ENCODE results near the gene TMEM26.
"Not testable (repeated sequence)": the region's sequence is repeated elsewhere in the genome, so short reads cannot be mapped to it uniquely, and the experiment has no call there.

TMEM26 gene

GRCh38 chr10:61400524-61400923, 52.7 kb downstream of the TMEM26 start:
- DNase-seq (ENCODE audit: low read depth, low spot score): no peak

GRCh38 chr10:61399406-61399805, 53.8 kb downstream of the TMEM26 start:
- DNase-seq (ENCODE audit: low read depth, low spot score): no peak

- no peak for DNase-seq (ENCODE audit: low read depth, low spot score)
Measured at GRCh38 chr10:61398366-61399129, 54.6 kb downstream of the TMEM26 start.

- no peak for DNase-seq (ENCODE audit: low read depth, low spot score)
Measured at GRCh38 chr10:61397175-61397986, 55.8 kb downstream of the TMEM26 start.

GRCh38 chr10:61391281-61391680, 61.9 kb downstream of the TMEM26 start:
- DNase-seq (ENCODE audit: low read depth, low spot score): no peak

- DNase-seq (ENCODE audit: low read depth, low spot score): no peak
Measured at GRCh38 chr10:61390851-61391250, 62.3 kb downstream of the TMEM26 start.

- DNase-seq (ENCODE audit: low read depth, low spot score): no peak
Measured at GRCh38 chr10:61389887-61390286, 63.3 kb downstream of the TMEM26 start.

GRCh38 chr10:61388986-61389385, 64.2 kb downstream of the TMEM26 start:
- DNase-seq (ENCODE audit: low read depth, low spot score): not testable (repeated sequence)

GRCh38 chr10:61385231-61386001, 67.8 kb downstream of the TMEM26 start:
- DNase-seq (ENCODE audit: low read depth, low spot score): no peak

GRCh38 chr10:61381153-61381552, 72.0 kb downstream of the TMEM26 start:
- not testable (repeated sequence) for DNase-seq (ENCODE audit: low read depth, low spot score)

GRCh38 chr10:61378865-61379264, 74.3 kb downstream of the TMEM26 start:
- no peak for DNase-seq (ENCODE audit: low read depth, low spot score)

GRCh38 chr10:61376908-61377368, 76.2 kb downstream of the TMEM26 start:
- DNase-seq (ENCODE audit: low read depth, low spot score): no peak

- no peak for DNase-seq (ENCODE audit: low read depth, low spot score)
Measured at GRCh38 chr10:61376377-61376776, 76.8 kb downstream of the TMEM26 start.

- DNase-seq (ENCODE audit: low read depth, low spot score): no peak
Measured at GRCh38 chr10:61366365-61366764, 86.8 kb downstream of the TMEM26 start.

GRCh38 chr10:61364619-61365018, 88.6 kb downstream of the TMEM26 start:
- no peak for DNase-seq (ENCODE audit: low read depth, low spot score)

- DNase-seq (ENCODE audit: low read depth, low spot score): no peak
Measured at GRCh38 chr10:61363006-61363405, 90.2 kb downstream of the TMEM26 start.

GRCh38 chr10:61359452-61359851, 93.7 kb downstream of the TMEM26 start:
- DNase-seq (ENCODE audit: low read depth, low spot score): no peak

GRCh38 chr10:61357687-61358086, 95.5 kb downstream of the TMEM26 start:
- no peak for DNase-seq (ENCODE audit: low read depth, low spot score)
